DMS 273 (cell line): ENCODE data around the gene LRRC15.

Experiments
- DNase-seq: peaks from one replicate; lab custom pipeline; 2025; ENCODE audit not compliant: unreplicated experiment; lab: John Stamatoyannopoulos, UW

The LRRC15 gene

DNA sequence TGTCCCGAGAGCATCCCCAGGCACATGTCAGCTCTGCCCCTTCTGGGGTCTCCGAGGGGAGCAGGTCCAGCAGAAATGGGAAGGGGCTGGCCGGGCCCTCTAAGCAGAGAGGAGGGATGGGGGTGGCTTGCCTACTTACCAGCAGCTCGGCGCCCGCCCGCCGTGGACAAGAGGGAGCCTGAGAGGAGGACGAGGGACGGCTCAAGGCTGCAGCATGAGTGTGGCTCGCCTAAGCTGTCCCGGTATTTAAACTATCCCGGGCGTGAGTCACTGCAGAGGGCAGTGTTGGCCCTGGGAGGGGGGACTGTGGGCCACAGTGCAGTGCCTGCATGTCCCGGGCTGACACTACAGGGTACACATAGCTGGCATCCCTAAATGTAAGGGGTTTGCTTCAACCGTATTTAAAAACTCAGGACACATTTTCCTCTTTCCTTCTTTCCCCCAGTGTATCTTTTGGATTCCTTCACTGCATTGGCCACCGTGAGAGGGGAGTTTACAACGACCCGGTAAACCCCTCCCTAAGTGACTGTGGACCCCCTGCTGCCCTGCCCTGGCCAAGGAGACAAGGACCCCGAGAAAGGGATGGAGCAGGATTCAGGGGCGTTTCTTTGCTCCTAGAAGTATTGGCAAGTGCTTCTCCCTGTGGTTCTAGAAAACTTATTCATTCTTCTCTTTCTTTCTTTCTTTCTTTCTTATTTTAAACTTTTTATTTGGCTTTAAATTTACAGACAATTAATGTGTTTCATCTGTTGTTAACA, at the start of gene LRRC15:
TSS of gene LRRC15 (minus strand) at position 222 of the 758 bp plus-strand sequence. CDS start 8,700 bp downstream, outside the sequence.
- no peak for DNase-seq

DNA sequence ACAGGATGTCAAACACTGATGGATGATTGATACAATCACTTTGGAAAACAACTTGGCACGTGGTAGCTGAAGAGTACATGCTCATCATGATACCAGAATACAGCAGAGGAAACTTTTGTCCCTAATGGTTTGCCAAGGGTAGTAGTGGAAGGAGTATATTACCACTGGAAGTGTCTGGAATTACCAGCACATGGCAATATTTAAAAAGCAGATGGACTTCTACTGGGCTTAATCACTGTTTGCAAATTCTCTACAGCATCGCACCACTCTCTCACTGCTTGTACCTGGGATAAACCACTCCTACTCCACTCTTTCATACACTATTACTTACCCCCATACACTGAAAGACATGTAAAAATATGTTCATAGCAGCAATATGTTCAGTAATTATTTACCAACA, 49.1 kb upstream of the LRRC15 start:
- DNase-seq = no peak

DNA sequence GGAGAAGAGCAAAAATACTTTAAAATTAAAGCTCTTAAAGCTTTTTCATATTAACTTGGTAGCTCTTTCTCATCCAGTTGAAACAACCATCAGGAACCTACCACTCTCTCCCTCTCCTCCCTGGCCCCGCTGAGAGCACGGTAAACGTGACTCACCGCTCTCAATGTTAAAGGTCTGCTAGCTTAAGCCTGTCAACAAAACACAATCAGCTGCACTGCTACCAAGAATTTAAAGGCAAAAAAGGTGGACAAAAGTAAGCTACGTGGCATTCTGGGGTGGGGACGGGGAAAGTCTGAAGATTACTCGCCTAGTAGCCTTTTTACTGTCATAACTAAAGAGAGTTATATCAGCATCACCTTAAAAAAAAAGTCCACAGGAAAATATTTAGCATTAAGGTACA, 37.9 kb upstream of the LRRC15 start:
- no peak for DNase-seq

DNA sequence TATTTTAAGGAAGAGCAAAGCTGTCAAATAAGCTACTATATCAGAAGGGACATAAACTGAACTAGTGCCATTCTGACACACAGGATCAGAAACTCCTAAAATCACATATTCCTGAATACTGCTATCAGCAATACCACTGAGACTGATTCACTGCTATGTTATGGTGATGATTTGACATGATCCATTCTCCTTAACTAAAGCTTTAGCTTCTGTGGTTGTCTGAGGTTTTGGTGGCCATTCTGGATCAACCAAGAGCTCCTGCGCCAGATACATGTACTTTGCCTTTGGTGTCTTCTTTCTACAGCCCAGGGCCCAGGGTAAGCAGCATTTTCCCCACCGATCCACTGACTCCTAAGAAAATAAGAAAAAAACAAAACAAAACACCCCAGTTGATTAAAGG, 36.2 kb upstream of the LRRC15 start:
- no peak for DNase-seq

DNA sequence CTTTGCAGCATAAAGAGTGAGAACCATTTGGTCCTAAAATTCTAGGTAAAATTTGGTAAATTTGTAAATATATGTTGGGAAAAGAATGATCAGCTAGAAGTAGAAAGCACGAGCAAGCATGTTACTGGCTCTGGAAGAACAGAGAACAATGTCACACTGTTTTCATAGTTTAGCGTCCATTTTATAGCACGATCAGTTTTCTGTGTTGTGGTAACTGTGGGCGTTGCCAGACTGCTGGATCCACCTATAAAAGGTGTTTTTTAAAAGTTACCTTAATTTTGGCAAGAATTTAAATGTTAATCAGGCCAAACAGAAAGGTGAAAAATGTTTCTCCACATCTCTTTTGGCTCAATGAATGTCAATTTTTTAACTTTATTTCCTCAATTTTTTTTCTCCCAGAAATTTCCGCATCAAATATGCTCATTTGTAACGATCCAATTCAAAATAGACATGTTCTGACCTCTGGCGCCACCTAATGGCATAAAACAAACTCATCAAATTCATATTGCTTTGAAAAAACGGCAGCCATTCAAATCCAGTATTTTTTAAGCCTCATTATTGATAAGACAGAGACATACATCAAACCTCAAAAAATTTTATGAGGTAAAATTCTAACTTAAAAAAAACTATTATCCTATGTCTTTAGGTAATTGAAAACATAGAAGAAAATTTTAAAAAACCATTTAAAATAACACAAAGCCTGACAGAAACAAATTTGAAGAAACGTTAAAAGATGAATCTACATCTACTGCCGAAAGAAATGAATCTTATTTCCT, 35.0 kb upstream of the LRRC15 start:
- DNase-seq = peak; percentile 80

DNA sequence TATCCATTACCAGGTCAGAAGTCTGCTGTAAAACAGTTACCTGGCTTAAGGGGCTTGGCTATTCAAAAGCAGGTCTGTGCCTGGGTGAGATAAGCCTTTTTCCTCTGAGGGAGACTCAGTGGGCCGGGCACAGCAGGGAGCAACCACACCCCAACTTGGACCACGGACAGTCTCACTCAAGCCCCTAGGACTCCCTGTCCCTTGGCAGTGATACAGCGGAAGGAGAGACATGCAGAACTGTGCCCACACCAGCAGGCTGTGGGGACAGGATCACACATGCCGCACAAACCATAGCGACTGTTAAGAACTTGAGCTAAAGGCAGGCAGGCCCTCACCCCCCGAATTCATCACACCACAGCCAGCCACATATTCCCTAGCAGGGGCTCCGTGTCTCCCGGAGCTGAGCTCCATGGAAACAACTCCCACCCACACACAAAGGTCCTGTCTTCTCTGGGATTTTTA, 32.4 kb upstream of the LRRC15 start:
- DNase-seq = no peak

DNA sequence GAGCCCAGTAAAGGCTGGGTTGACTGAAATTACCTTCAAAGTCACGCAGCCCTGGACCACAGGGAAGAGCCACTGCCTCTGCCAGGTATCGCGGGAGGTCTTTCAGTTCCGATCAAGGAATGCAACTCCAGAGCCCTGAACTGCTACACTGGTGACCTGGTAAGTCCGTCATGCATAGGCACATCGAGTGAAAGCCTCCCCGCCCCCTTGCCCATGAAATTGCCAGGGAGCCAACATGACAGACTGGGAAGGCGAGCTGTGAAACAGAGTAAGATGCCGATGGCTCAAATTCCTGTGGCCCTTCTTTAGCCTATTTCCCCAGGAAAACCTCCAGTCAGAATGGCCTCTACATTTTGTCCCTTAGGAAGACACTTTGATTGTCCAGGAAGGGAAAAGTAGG, 31.8 kb upstream of the LRRC15 start:
- no peak for DNase-seq

DNA sequence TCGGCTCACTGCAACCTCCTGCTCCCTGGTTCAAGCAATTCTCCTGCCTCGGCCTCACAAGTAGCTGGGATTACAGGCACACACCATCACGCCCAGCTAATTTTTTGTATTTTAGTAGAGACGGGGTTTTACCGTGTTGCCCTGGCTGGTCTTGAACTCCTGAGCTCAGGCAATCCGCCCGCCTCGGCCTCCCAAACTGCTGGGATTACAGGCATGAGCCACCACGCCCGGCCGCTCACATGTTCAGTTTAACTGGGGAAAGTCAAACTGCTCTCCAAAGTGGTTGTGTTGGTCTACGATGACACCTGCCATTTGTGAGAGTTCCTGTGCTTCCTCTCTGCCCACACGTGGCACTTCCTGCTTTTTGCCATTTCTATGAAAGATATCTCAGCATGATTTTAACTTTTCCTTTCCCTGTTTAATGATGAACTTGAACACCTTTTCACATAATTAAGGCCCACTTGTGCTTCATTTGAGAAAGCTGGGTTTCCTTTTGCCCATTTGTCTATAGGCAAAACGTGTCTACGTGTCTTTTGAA, 30.4 kb upstream of the LRRC15 start:
- no peak for DNase-seq

DNA sequence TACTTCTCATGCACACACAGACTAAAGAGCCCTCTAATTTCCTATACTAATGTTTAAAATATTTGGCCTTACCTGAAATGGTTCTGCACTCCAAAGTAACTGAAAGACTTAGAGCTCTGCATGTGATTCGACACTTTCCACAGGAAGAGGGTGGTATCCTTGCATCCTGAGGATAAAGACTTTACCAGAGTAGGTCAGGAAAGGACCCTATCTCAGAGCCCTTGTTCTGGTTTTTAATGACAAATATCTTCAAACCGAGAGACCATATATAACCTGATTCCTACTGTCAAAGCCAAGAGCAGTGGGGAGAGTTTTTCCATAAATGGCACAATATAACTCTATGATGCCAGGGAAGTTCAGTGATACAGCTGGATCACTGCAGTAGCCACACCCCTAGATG, 29.6 kb upstream of the LRRC15 start, which contains the start of gene GP5:
TSS of gene GP5 (minus strand) at position 101 of the 400 bp plus-strand sequence. CDS start 984 bp downstream, outside the sequence.
- no peak for DNase-seq

DNA sequence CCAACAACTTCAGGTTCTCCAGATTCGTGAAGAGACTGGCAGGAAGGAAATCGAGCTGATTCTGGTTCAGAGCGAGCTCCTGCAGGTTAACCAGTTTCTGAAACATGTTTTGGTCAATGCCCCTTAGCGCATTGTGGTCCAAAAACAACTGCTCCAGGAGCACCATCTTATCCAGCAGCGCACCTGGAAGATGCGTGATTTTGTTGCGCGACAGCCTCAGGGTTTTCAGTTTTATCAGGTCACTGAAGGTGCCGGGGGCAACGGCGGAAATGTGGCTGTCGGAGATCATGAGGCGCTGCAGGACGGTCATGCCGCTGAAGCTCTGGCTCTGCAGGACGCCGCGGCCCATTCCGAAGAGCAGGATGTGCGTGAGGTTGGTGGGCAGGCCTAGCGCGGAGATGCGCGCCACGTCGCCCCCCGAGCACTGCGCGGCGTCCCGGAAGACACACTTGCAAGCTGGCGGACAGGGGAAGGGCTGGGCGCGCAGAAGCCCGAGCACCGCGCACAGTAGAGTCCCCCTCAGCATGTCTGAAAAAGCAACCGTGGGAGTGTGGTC, 28.3 kb upstream of the LRRC15 start:
- no peak for DNase-seq

DNA sequence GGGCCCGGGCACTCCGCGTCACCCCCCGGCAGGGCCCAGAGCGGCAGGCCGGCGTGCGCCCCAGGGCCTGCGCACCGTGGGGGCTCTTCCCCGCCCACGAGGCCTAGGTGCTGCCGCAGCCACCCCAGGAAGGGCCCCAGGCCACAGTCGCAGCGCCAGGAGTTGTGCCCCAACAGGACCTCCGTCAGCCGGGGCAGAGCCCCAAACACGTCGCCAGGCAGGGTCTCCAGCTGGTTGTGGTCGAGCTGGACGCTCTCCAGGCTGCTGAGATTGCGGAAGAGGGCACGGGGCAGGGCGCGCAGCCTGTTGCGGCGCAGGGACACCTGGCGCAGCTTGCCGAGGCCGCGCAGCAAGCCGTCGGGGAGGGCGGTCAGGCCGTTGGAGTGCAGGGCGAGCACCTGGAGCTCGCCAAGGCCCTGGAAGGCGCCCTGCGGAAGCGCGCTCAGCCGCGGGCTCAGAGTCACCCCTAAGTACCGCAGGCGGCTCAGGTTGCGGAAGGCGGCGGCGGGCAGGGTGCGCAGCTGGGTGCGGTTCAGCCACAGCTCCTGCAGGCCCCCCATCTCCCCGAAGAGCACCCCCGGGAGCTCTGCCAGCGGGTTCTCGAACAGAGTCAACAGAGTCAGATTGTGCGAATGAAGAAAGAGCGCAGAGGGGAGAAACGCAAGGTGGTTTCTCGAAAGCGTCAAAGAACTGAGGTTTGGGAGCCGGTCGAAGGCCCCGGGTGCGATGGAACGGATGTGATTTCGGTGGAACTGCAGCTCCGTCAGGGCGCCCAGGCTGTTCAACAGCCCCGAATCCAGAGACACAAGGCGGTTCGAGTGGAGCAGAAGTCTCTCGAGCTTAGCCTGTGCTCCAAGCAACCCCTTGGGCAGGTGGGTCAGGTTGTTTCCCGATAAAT, 27.6 kb upstream of the LRRC15 start:
- peak; percentile 59 for DNase-seq

DNA sequence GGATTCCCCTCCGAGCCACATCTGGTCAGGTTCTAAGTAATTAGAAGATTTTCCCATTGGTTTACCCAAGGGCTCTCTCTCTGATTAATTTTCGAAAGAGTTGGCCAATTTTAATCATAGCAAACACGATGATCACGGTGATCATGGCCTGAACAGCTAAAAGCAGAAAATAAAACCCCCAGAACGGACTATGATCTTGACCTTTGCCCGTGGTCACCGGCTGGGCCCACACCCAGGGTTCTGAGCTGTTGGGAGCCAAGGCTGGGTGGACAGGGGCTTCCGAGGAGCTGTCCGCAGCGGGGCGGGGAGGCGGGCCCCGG, 27.0 kb upstream of the LRRC15 start:
- DNase-seq = no peak

DNA sequence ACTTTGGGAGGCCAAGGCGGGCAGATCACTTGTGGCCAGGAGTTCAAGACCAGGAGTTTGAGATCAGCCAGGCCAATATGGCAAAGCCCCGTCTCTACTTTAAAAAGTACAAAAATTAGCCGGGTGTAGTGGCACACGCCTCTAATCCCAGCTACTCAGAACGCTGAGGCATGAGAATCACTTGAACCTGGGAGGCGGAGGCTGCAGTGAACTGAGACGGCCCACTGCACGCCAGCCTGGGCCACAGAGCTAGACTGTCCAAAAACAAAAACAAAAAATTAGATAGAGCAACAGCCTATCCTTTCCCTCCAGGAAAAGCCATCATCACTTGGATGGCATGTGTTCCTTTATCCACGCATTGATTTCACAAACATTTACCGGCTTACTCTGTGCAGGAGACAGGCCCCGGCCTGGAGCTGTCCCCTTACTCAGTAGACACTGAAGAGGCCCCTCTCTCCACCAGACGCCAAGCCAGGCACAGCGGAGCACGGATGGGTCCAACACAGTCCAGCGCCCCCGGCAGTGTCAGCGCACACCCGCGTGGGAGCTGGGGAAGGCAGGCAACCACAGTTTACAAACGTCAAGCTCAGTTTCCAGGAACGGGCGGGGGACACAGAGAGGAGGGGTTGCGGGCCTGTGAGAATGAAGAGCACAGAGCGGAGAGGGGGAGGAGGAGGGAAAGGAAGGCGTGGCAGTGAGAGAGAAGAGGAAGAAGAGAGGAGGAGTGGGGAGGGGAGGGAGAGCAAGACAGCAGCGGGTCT, 26.4 kb upstream of the LRRC15 start:
- DNase-seq = no peak

DNA sequence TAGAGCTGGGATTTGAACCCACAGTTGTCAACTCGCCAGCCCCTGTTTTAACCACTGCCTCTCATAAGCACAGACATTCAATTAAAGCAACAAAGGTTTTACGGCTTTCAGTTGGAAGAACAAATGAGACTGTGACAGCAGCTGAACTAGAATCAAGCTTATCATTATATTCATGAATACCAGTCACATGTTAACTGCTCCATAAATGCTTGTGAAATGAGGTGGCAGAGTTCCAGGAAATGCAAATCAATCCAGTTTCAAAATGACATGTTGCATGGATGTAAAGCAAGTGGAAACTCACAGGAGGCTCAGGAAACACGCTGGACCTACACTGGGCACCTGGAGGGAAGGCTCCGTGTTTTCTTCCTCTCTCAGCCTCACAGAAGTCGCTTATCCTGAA, 25.7 kb upstream of the LRRC15 start:
- DNase-seq = peak; percentile 54

DNA sequence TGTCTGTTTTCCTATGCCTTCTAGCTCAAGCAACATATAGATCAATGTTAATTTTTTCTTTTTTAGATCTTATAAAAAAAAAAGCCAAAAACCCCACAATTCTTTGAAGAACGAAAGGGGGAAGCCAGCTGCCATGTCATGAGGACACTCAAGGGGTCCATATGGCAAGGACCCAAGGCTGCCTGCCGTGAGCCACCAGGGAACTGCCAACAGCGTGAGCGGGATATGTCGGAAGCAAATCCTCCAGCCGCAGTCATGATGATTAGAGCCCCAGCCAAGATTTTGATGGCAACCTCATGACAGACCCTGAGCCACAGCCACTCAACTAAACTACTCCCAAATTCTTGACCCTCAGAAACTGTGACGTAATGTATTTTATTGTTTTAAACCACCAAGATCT, 23.0 kb upstream of the LRRC15 start:
- DNase-seq = no peak

DNA sequence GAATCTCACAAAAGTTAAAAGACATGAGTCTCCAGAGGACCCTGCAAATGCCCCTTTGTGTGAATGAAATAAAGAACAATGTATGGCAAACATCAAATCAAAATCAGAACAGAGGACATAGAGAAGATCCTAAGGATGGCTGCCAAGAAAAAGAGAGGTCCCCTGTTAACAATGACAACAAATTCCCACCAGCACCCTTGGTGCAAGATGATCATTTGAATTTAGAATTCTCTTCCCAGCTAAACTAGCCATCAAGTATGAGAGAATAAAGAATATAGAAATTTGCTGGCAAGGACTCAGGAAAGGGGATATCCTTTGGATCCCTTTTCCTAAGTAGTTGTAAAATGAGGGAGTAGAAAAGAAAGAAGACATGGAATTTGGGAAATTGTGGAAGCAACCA, 21.3 kb upstream of the LRRC15 start:
- DNase-seq = no peak

DNA sequence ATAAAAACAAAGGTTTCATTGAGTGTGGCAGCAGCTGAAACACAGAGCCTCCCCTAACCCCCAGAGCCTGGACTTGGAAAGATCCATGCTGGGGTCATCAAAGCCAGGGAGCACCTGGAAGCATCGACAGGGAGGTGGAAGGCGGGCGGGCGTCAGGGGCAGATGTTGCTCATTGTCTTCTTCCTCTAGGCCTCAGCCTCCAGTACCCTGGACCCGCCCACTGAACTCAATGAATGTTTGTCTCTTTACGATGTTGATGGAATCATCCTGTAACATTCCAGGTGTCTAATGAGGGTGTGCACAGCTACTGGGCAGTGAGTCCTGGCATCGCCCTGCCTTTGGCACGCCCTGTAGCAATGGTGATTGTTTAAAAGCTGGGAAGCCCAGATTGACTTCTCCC, 19.7 kb upstream of the LRRC15 start:
- DNase-seq = no peak

DNA sequence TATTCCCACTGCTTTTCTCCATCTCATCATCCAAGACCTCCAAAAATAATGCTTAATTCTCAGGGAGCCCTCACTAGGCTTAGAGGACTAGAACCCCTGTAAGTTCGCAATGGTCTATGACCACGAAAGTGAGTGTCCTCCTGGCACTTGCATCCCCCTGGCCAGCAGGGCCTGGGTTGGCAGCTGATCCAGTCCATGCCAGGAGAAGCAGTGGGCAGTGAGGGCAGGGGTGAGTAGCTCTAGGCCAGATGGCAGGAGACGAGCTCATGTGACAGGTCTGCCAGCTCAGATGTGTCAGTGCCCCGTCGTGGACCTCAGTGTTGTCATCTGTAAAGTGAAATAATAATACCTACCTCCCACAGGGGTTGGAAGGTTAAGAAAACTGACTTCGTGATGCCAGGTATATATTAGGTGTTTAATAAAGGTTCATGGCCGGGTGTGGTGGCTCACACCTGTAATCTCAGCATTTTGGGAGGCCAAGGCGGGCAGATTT, 18.4 kb upstream of the LRRC15 start:
- DNase-seq = no peak

DNA sequence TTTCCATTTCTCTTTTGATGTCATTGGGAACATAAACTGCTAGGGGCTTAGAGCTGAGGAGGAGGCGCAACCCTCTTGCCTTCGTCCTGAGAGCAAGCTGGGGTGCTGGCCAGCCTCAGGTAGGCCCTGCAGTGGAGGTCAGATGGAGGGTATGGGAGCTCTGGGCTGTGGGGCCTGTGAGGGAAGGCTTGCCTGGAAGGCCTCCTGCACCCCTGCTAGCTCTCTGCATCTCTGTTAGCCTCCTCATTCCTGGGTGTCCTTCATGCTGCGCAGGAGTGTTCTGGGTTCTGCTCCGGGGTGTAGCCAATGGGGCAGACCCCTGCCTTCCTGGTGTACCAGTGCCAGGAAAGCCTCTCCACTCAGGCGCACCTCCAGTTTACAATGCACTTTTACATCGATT, 17.7 kb upstream of the LRRC15 start:
- no peak for DNase-seq

DNA sequence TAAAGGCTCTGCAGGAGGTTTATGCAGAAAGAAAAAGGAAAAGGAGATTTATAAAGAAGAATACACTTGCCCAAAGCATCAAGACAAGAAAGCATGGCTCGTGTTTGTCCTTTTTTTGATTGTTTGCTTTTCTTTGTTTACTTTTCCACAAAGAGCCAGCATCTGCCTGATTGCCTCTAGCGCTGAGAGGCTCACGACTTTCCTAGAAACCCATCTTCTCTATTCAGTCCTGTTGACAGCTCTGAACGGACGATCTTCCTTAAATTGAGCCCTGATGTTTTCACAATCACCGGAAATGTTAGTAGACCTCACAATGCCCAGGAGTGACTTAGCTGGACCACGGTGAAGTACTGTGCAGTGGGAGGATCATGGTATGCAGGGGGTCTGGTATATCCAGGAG, 17.1 kb upstream of the LRRC15 start:
- DNase-seq = no peak
